Heart left ventricle (tissue), 16 donors: ENCODE measurements around the gene TLE2. TPM values are rescaled to one million over a fixed set of nuclear protein-coding genes. Genes with fewer than 3 reads are reported as not detected.

Experiments
- ATAC-seq, 4 donors: fragments of 200-7000 bp; cut with Tn5 transposase; one replicate each; pipeline ENCODE4 v1.9.1; 2020 to 2022; ENCODE audit warnings: moderate library complexity in 4 of 4, mild to moderate bottlenecking in 3 of 4, moderate number of reproducible peaks in 1 of 4
- DNase-seq, 5 donors: peaks; one replicate each; pipeline ENCODE4 v3.0.0-alpha.2; 2020
- H3K27ac ChIP-seq, 12 donors: fragments of 200-600 bp; sonication (generic) in 4 of 12; one replicate each; pipeline versions ENCODE4 v1.5.0 to v1.8.0; 2016 to 2022; ENCODE audit warnings: mild to moderate bottlenecking in 2 of 12
- H3K27me3 ChIP-seq, 9 donors: fragments of 200-600 bp; sonication (generic) in 2 of 9; one replicate each; pipeline versions ENCODE4 v1.5.1 to v1.8.0; 2016 to 2022; ENCODE audit warnings: mild to moderate bottlenecking in 3 of 9
- H3K36me3 ChIP-seq, 9 donors: fragments of 200-600 bp; sonication (generic) in 2 of 9; one replicate each; pipeline versions ENCODE4 v1.5.0 to v1.8.0; 2018 to 2022; ENCODE audit warnings: mild to moderate bottlenecking in 2 of 9
- H3K4me1 ChIP-seq, 12 donors: fragments of 200-600 bp; sonication (generic) in 4 of 12; one replicate each; pipeline versions ENCODE4 v1.5.0 to v1.8.0; 2016 to 2022; ENCODE audit warnings: mild to moderate bottlenecking in 3 of 12
- H3K4me3 ChIP-seq, 12 donors: fragments of 200-600 bp; sonication (generic) in 4 of 12; one replicate each; pipeline versions ENCODE4 v1.5.0 to v1.8.0; 2017 to 2022; ENCODE audit warnings: mild to moderate bottlenecking in 9 of 12, moderate library complexity in 4 of 12
- H3K9me3 ChIP-seq, 12 donors: fragments of 200-600 bp; sonication (generic) in 4 of 12; one replicate each; pipeline versions ENCODE4 v1.5.0 to v1.8.0; 2016 to 2022; ENCODE audit warnings: mild to moderate bottlenecking in 1 of 12
- POLR2A ChIP-seq, 2 donors: fragments of 450-650 bp; IDR thresholded peaks; one replicate each; pipeline ENCODE4 v1.6.1; 2017; ENCODE audit warnings: antibody characterized with exemption in 2 of 2, mild to moderate bottlenecking in 2 of 2, moderate library complexity in 2 of 2
- WGBS, 4 donors: extraction: QIAGEN DNeasy Blood & Tissue Kit in 2 of 4; methylation state at CpG; one replicate each; pipeline versions ENCODE4 v1.1.5 to v1.1.7; 2013 to 2018; 5-methylcytosine and 5-hydroxymethylcytosine counted together
- intact Hi-C, 10 donors: fragments of 100-400 bp; cut with DNase I; formaldehyde crosslinking; loops; one replicate each; pipeline versions ENCODE4 v1.11.1 to v1.14.2; 2022
- polyA plus RNA-seq, 2 donors: library from polyadenylated mRNA; stranded (reverse); fragments of 200-250 nt; gene quantifications; one replicate each; pipeline ENCODE4 v1.2.3, GENCODE V29; 2013
- total RNA-seq, 9 donors: library from RNA; depleted of rRNA in 2 of 9; stranded (reverse); fragments of >200 nt in 2 of 9; fragmentation: NEBNext Ultra II Directional in 3 of 9; extraction: Animal tissue kit (Norgen Biotek cat#: 25700) in 3 of 9; gene quantifications; one replicate each; pipeline versions ENCODE4 v1.1.0 to v1.2.4, GENCODE V29; 2016 to 2023
- TF ChIP-seq, protein P1 (sequence below), 12 donors: fragments of 200-600 bp; sonication (generic) in 4 of 12; IDR thresholded peaks; one replicate each; pipeline versions ENCODE4 v1.5.0 to v1.8.0; 2018 to 2022; ENCODE audit warnings: antibody characterized with exemption in 12 of 12, mild to moderate bottlenecking in 5 of 12
- donor health status: ischemic (EF 13 %, LVEDD 7.1; RV severe dilation, severe dysfunction).
- donor health status: healthy with polysubstance abuse.
- donor health status: DM: no; HTN: yes; CAD: no.
- donor health status: DM: no; HTN: no; CAD: no.
- donor health status: ischemic (EF 25% LVEDD 6.9; RV normal size, moderate dysfunction).
- donor health status: ischemic (EF 25% LVEDD 5.7; RV mildly dilated, moderate dysfunction).
- donor health status: healthy.
- donor health status: DM: yes; HTN: yes; CAD: no.
- donor health status: ischemic (EF 35%, LVEDD 5.7; RV mildly dilated, moderate dysfunction).
- donor health status: nonischemic (EF 11% LVEDD 7.7; RV severe dilation, severe dysfunction).
- donor health status: DM: yes; HTN: yes; CAD: no.
- donor health status: PGD.
- donor health status: ischemic (EF 29% LVEDD 5.4; RV normal size, mild dysfunction).
- donor health status: nonischemic (EF 23%, LVEDD 6.1; RV moderate dilation, normal function).

Gene TLE2
- total and polyA plus RNA-seq, 11 donors = 34.6 to 75.1 (median 40.5) TPM

DNA sequence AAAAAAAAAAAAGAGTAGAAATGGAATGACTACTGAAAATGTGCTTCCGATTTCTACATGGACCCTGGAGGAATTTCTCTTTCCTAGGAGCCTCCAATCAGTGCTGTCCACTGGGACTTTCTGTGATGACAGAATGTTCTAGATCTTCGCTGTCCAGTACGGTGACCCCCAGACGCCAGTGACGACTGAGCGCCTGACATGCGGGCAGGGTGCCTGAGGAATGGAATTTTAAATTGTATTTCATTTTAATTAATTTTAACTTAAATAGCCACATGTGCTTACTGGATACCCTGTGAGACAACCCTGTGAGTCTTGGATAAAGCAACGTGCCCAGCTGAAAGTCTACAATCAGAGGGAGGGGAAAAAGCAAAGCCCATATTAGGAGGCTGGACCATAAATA, 55.9 kb downstream of the TLE2 start:
- peaks cover 13 to 94% (median 76%) of the 10 kb centered on the region in 12 donors for H3K4me1 ChIP-seq

DNA sequence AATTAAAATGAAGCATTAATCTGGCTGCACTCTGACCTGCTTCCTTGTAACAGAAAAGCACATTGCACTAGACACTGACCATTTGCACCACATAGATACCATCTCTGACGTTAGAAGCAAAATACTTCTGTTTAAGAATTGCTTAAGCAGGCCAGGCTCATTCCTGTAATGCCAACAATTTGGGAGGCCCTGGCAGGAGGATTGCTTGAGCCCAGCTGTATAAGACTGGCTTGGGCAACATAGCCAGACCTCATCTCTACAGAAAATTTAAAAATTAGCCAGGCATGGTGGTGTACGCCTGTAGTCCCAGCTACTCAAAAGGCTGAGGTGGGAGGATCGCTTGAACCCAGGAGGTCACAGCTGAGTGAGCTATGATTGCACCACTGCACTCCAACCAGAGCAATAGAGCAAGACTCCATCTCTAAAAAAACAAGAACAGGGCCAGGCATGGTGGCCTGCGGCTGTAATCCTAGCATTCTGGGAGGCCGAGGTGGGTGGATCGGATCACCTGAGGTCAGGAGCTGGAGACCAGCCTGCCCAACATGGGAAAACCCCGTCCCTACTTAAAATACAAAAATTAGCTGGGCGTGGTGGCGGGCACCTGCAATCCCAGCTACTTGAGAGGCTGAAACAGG, 58.8 kb downstream of the TLE2 start:
- intact Hi-C loops = loop anchor here in 1 of 10 donors (5.0 kb wide), 1 partner anchor 72 kb away; no protein-coding TSS in a partner anchor
- DNase-seq = no peak
- no peaks in the 10 kb centered on the region for H3K36me3 ChIP-seq
- WGBS, 4 donors = 74 to 83% (median 81%) methylated on average over 9 of the region's 9 CpGs
- H3K27ac ChIP-seq = peak overlapping the region; percentile 65 to 93 (median 84)
- peaks cover 5 to 72% (median 58%) of the 10 kb centered on the region in 12 donors for H3K4me1 ChIP-seq
- H3K4me3 ChIP-seq = no peak overlapping the region
- H3K27me3 ChIP-seq = no peaks in the 10 kb centered on the region
- TF ChIP-seq POLR2A (IDR thresholded peaks at IDR 0.05) = no peak
- ATAC-seq = peak in 2 of 4 donors; percentile 3 to 4
- H3K9me3 ChIP-seq = no peaks in the 10 kb centered on the region

More for the DNA sequence above, 55.9 kb downstream of the TLE2 start:
- TF ChIP-seq, protein P1, sequence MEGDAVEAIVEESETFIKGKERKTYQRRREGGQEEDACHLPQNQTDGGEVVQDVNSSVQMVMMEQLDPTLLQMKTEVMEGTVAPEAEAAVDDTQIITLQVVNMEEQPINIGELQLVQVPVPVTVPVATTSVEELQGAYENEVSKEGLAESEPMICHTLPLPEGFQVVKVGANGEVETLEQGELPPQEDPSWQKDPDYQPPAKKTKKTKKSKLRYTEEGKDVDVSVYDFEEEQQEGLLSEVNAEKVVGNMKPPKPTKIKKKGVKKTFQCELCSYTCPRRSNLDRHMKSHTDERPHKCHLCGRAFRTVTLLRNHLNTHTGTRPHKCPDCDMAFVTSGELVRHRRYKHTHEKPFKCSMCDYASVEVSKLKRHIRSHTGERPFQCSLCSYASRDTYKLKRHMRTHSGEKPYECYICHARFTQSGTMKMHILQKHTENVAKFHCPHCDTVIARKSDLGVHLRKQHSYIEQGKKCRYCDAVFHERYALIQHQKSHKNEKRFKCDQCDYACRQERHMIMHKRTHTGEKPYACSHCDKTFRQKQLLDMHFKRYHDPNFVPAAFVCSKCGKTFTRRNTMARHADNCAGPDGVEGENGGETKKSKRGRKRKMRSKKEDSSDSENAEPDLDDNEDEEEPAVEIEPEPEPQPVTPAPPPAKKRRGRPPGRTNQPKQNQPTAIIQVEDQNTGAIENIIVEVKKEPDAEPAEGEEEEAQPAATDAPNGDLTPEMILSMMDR (IDR thresholded peaks at IDR 0.05) = no peak
- no peak for TF ChIP-seq POLR2A (IDR thresholded peaks at IDR 0.05)
- peak in 4 of 5 donors; percentile 52 to 77 (median 67) for DNase-seq
- intact Hi-C loops = loop anchor here in 1 of 10 donors (5.0 kb wide), 1 partner anchor 69 kb away; no protein-coding TSS in a partner anchor
- ATAC-seq = peak in 2 of 4 donors; percentile 2 to 4
- 46 to 57% (median 51%) methylated on average over 8 of the region's 8 CpGs for WGBS, 4 donors
- Histone ChIP-seq H3K27ac (peak overlapping the region; percentile 70 to 93 (median 84)), H3K27me3 (no peaks in the 10 kb centered on the region), H3K9me3 (no peaks in the 10 kb centered on the region), H3K36me3 (no peaks in the 10 kb centered on the region), H3K4me3 (no peak overlapping the region)

DNA sequence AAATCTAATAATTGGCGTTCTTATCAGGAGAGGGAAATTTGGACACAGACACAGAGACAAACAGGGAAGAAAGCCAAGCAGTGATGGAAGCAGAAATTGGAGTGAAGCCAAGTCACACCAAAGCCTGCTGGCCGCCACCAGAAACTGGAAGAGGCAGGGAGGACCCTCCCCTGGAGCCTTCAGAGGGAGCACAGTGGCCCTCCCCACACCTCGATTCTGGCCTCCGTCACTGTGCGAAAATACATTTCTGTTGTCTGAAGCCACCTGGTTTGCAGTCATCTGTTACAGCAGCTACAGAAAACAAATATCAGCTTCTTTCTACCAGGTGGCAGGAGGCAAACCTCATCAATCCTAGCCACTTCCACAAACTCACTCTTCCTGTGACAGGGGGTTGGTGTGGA, 60.0 kb downstream of the TLE2 start:
- Histone ChIP-seq H3K4me3 (peak overlapping the region in 4 of 12 donors; percentile 5 to 11 (median 10)), H3K4me1 (peaks cover 0 to 62% (median 46%) of the 10 kb centered on the region in 12 donors), H3K27me3 (no peaks in the 10 kb centered on the region), H3K9me3 (no peaks in the 10 kb centered on the region), H3K27ac (peak overlapping the region; percentile 19 to 78 (median 68)), H3K36me3 (no peaks in the 10 kb centered on the region)
- intact Hi-C loops = loop anchor here in 2 of 10 donors (5.0 to 10.0 kb wide), 2 partner anchors 58 to 106 kb away; partner anchors contain the start of gene TLE2 (in 1 of the 2)
- DNase-seq (peak in 4 of 5 donors; percentile 76 to 81 (median 79)), ATAC-seq (peak; percentile 52 to 75 (median 64))
- WGBS, 4 donors = 7 to 19% (median 7%) methylated on average over 5 of the region's 5 CpGs
- peak in 1 of 2 donors; percentile 20 for TF ChIP-seq POLR2A (IDR thresholded peaks at IDR 0.05)
- TF ChIP-seq, protein P1 (IDR thresholded peaks at IDR 0.05) = no peak

- Histone ChIP-seq H3K27ac (peak overlapping the region in 2 of 12 donors; percentile 39 to 73), H3K4me1 (peaks cover 0 to 50% (median 38%) of the 10 kb centered on the region in 12 donors), H3K36me3 (no peaks in the 10 kb centered on the region), H3K27me3 (no peaks in the 10 kb centered on the region), H3K9me3 (no peaks in the 10 kb centered on the region), H3K4me3 (no peak overlapping the region)
- DNase-seq (no peak), ATAC-seq (no peak)
- TF ChIP-seq, protein P1 (IDR thresholded peaks at IDR 0.05) = no peak
- TF ChIP-seq POLR2A (IDR thresholded peaks at IDR 0.05) = no peak
- intact Hi-C loops = loop anchor here in 2 of 10 donors (5.0 to 10.0 kb wide), 2 partner anchors 59 to 107 kb away; partner anchors contain the start of gene TLE2 (in 1 of the 2)
- WGBS, 4 donors = 79 to 90% (median 87%) methylated on average over 8 of the region's 8 CpGs
Measured at GRCh38 chr19:2967972-2968371, 61.1 kb downstream of the TLE2 start.
